ENCODE data around the gene HOXB4. TPM values are rescaled to one million over a fixed set of nuclear protein-coding genes. Genes with fewer than 3 reads are reported as not detected.

The HOXB4 gene
- 0.10 TPM in 1 of 2 replicates, not detected in the other for total RNA-seq

GRCh38 chr17:48577946-48578615, at the start of gene HOXB4:
TSS of gene HOXB4 (minus strand) at chr17:48578350. CDS start at chr17:48578319, 31 bp downstream.

GRCh38 chr17:48626245-48627117, 48.3 kb upstream of the HOXB4 start, which contains the start of gene HOXB9:
TSS of gene HOXB9 (minus strand) at chr17:48626358. CDS start at chr17:48626269, 89 bp downstream.

GRCh38 chr17:48615047-48615962, 37.2 kb upstream of the HOXB4 start, which contains the start of gene HOXB8:
TSS of gene HOXB8 (minus strand) at chr17:48615292. CDS start at chr17:48614704, 588 bp downstream.

GRCh38 chr17:48610282-48611211, 32.4 kb upstream of the HOXB4 start, which contains the start of gene HOXB7:
TSS of gene HOXB7 (minus strand) at chr17:48611017. CDS start at chr17:48610918, 99 bp downstream.

GRCh38 chr17:48604770-48605329, 26.7 kb upstream of the HOXB4 start, which contains the start of gene HOXB6:
TSS of gene HOXB6 (minus strand) at chr17:48604986. CDS start at chr17:48598150, 6,836 bp downstream.

GRCh38 chr17:48593126-48593829, 15.1 kb upstream of the HOXB4 start, which contains the start of gene HOXB5:
TSS of gene HOXB5 (minus strand) at chr17:48593779. CDS start at chr17:48593682, 97 bp downstream.

GRCh38 chr17:48589831-48590606, 11.9 kb upstream of the HOXB4 start, which contains the start of gene HOXB3:
TSS of gene HOXB3 (minus strand) at chr17:48590241. CDS start at chr17:48552474, 37,767 bp downstream.

GRCh38 chr17:48545022-48545375, 33.2 kb downstream of the HOXB4 start, which contains the start of gene HOXB2:
TSS of gene HOXB2 (minus strand) at chr17:48545109. CDS start at chr17:48544911, 198 bp downstream.

GRCh38 chr17:48530887-48531272, 47.3 kb downstream of the HOXB4 start, which contains the start of gene HOXB1:
TSS of gene HOXB1 (minus strand) at chr17:48531011. CDS start at chr17:48530904, 107 bp downstream.

Other genes starting within 250 kb of the HOXB4 start
- not detected in 2 replicates for gene SKAP1, start 148.1 kb downstream of the HOXB4 start, total RNA-seq
- gene HOXB1, start 47.3 kb downstream of the HOXB4 start, total RNA-seq = not detected in 2 replicates
- gene HOXB2, start 33.2 kb downstream of the HOXB4 start, total RNA-seq = 10.3 and 27.3 TPM in 2 replicates
- 0.37 and 0.73 TPM in 2 replicates for gene HOXB3, start 11.9 kb upstream of the HOXB4 start, total RNA-seq
- gene HOXB5, start 15.4 kb upstream of the HOXB4 start, total RNA-seq = not detected in 2 replicates
- not detected in 2 replicates for gene HOXB6, start 26.6 kb upstream of the HOXB4 start, total RNA-seq
- not detected in 2 replicates for gene HOXB7, start 32.7 kb upstream of the HOXB4 start, total RNA-seq
- not detected in 2 replicates for gene HOXB8, start 36.9 kb upstream of the HOXB4 start, total RNA-seq
- gene HOXB9, start 48.0 kb upstream of the HOXB4 start, total RNA-seq = not detected in 2 replicates
- gene PRAC1, start 144.2 kb upstream of the HOXB4 start, total RNA-seq = not detected in 2 replicates
- not detected in 2 replicates for gene PRAC2, start 144.8 kb upstream of the HOXB4 start, total RNA-seq
- gene HOXB13, start 150.4 kb upstream of the HOXB4 start, total RNA-seq = not detected in 2 replicates
- gene TTLL6, start 238.9 kb upstream of the HOXB4 start, total RNA-seq = not detected in 2 replicates

Measured in cardiac ventricle fibroblast (primary cell).